ENCODE results near the gene VSIG10L2.

The VSIG10L2 gene

DNA sequence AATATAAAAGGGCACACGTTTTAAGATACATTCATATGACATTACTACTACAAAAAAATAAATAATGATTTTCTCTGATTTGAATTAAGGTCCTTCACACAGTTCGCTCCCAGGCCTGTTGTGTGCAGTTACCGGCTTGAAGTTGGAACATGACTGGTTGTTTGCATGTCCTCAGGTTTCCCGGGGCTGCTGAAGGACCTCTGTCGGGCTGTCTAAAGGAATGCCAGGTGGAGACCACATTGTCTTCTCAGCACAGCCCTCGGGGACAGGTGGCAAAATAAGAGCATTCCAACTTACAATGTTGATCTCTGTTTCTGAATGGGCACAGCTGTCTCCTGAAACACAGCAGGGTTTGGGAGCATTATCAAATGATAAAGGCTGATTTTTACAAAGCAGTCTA is 14.9 kb downstream of the VSIG10L2 start (continued):
- TF ChIP-seq, protein P1, sequence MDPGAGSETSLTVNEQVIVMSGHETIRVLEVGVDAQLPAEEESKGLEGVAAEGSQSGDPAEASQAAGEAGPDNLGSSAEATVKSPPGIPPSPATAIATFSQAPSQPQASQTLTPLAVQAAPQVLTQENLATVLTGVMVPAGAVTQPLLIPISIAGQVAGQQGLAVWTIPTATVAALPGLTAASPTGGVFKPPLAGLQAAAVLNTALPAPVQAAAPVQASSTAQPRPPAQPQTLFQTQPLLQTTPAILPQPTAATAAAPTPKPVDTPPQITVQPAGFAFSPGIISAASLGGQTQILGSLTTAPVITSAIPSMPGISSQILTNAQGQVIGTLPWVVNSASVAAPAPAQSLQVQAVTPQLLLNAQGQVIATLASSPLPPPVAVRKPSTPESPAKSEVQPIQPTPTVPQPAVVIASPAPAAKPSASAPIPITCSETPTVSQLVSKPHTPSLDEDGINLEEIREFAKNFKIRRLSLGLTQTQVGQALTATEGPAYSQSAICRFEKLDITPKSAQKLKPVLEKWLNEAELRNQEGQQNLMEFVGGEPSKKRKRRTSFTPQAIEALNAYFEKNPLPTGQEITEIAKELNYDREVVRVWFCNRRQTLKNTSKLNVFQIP (CRISPR knock-in tag; IDR thresholded peaks at IDR 0.05; ENCODE audit: borderline replicate concordance, low read depth), result no peak

DNA sequence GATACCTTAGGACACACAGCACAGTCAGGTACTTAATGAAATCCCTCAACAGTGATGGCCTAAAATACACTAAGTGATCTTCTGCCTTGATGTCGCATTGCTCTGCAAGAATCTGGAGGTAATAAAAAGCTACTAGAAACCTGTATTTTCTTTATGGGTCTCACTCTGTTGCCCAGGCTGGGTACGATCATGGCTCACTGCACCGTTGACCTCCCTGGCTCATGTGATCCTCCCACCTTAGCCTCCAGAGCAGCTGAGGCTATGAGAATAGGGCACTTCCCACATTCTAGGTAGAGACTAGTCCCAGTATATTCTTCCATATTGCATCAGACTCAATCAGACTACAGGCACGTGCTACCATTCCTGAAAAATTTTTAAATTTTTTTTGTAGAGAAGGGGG is 21.7 kb downstream of the VSIG10L2 start:
- ATAC-seq, result no peak
- TF ChIP-seq ZC3H10 (CRISPR knock-in tag; IDR thresholded peaks at IDR 0.05) (no peak), RARB (CRISPR knock-in tag; IDR thresholded peaks at IDR 0.05) (no peak), ZNF70 (CRISPR knock-in tag; IDR thresholded peaks at IDR 0.05) (no peak), ARNTL (CRISPR knock-in tag; IDR thresholded peaks at IDR 0.05; ENCODE audit: borderline replicate concordance, low read depth) (no peak), ZFP30 (CRISPR knock-in tag; IDR thresholded peaks at IDR 0.05) (no peak), SNAI2 (CRISPR knock-in tag; IDR thresholded peaks at IDR 0.05) (no peak), ZFP3 (CRISPR knock-in tag; IDR thresholded peaks at IDR 0.05) (no peak), TCF4 (CRISPR knock-in tag; IDR thresholded peaks at IDR 0.05; ENCODE audit: borderline replicate concordance) (no peak), BACH2 (CRISPR knock-in tag; IDR thresholded peaks at IDR 0.05; ENCODE audit: borderline replicate concordance) (no peak), PPARA (CRISPR knock-in tag; IDR thresholded peaks at IDR 0.05; ENCODE audit: borderline replicate concordance) (no peak)
- TF ChIP-seq, protein P2, sequence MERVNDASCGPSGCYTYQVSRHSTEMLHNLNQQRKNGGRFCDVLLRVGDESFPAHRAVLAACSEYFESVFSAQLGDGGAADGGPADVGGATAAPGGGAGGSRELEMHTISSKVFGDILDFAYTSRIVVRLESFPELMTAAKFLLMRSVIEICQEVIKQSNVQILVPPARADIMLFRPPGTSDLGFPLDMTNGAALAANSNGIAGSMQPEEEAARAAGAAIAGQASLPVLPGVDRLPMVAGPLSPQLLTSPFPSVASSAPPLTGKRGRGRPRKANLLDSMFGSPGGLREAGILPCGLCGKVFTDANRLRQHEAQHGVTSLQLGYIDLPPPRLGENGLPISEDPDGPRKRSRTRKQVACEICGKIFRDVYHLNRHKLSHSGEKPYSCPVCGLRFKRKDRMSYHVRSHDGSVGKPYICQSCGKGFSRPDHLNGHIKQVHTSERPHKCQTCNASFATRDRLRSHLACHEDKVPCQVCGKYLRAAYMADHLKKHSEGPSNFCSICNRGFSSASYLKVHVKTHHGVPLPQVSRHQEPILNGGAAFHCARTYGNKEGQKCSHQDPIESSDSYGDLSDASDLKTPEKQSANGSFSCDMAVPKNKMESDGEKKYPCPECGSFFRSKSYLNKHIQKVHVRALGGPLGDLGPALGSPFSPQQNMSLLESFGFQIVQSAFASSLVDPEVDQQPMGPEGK (CRISPR knock-in tag; IDR thresholded peaks at IDR 0.05; ENCODE audit: borderline replicate concordance), result no peak
- TF ChIP-seq, protein P1 (CRISPR knock-in tag; IDR thresholded peaks at IDR 0.05; ENCODE audit: borderline replicate concordance, low read depth), result no peak

DNA sequence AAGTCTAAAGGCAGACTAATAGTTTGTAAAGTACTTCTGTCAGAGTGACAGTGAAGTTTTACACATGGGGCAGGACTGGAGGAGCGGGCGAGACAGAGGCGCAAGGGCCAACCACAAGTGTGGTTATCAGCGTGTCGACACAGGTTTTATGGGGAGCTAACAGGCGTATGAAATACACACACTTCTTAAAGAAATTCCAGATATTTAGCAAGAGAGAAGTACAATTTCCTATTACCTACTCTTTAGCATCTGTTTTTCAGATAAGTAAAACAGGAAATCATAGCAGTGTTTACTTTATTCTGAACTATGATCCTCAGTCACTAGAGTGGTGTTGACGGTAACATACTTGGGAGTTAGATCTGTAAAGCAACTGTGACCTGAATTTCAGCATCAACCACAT is 22.5 kb downstream of the VSIG10L2 start:
- no peak for ATAC-seq
- TF ChIP-seq ZFP30 (CRISPR knock-in tag; IDR thresholded peaks at IDR 0.05) (no peak), SNAI2 (CRISPR knock-in tag; IDR thresholded peaks at IDR 0.05) (no peak), CSDC2 (CRISPR knock-in tag; IDR thresholded peaks at IDR 0.05) (no peak), ISL1 (CRISPR knock-in tag; IDR thresholded peaks at IDR 0.05) (no peak), TCF4 (CRISPR knock-in tag; IDR thresholded peaks at IDR 0.05; ENCODE audit: borderline replicate concordance) (no peak), ESRRG (CRISPR knock-in tag; IDR thresholded peaks at IDR 0.05) (no peak), ZFP3 (CRISPR knock-in tag; IDR thresholded peaks at IDR 0.05) (no peak), ARNTL (CRISPR knock-in tag; IDR thresholded peaks at IDR 0.05; ENCODE audit: borderline replicate concordance, low read depth) (no peak), OSR1 (CRISPR knock-in tag; IDR thresholded peaks at IDR 0.05) (no peak), ZNF70 (CRISPR knock-in tag; IDR thresholded peaks at IDR 0.05) (no peak)
- TF ChIP-seq, protein P2 (CRISPR knock-in tag; IDR thresholded peaks at IDR 0.05; ENCODE audit: borderline replicate concordance), result no peak
- TF ChIP-seq, protein P1 (CRISPR knock-in tag; IDR thresholded peaks at IDR 0.05; ENCODE audit: borderline replicate concordance, low read depth), result no peak
- TF ChIP-seq, protein P3, sequence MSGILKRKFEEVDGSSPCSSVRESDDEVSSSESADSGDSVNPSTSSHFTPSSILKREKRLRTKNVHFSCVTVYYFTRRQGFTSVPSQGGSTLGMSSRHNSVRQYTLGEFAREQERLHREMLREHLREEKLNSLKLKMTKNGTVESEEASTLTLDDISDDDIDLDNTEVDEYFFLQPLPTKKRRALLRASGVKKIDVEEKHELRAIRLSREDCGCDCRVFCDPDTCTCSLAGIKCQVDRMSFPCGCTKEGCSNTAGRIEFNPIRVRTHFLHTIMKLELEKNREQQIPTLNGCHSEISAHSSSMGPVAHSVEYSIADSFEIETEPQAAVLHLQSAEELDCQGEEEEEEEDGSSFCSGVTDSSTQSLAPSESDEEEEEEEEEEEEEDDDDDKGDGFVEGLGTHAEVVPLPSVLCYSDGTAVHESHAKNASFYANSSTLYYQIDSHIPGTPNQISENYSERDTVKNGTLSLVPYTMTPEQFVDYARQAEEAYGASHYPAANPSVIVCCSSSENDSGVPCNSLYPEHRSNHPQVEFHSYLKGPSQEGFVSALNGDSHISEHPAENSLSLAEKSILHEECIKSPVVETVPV (CRISPR knock-in tag; IDR thresholded peaks at IDR 0.05), result no peak
- TF ChIP-seq, protein P4, sequence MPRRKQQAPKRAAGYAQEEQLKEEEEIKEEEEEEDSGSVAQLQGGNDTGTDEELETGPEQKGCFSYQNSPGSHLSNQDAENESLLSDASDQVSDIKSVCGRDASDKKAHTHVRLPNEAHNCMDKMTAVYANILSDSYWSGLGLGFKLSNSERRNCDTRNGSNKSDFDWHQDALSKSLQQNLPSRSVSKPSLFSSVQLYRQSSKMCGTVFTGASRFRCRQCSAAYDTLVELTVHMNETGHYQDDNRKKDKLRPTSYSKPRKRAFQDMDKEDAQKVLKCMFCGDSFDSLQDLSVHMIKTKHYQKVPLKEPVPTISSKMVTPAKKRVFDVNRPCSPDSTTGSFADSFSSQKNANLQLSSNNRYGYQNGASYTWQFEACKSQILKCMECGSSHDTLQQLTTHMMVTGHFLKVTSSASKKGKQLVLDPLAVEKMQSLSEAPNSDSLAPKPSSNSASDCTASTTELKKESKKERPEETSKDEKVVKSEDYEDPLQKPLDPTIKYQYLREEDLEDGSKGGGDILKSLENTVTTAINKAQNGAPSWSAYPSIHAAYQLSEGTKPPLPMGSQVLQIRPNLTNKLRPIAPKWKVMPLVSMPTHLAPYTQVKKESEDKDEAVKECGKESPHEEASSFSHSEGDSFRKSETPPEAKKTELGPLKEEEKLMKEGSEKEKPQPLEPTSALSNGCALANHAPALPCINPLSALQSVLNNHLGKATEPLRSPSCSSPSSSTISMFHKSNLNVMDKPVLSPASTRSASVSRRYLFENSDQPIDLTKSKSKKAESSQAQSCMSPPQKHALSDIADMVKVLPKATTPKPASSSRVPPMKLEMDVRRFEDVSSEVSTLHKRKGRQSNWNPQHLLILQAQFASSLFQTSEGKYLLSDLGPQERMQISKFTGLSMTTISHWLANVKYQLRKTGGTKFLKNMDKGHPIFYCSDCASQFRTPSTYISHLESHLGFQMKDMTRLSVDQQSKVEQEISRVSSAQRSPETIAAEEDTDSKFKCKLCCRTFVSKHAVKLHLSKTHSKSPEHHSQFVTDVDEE (CRISPR knock-in tag; IDR thresholded peaks at IDR 0.05), result no peak

Data from SK-N-SH treated with all-trans-retinoic acid at 6 μM for 48 hours (cell line).